ENCODE results near the gene CXCL13. TPM values are rescaled to one million over a fixed set of nuclear protein-coding genes. Genes with fewer than 3 reads are reported as not detected.

CXCL13 gene
- total RNA-seq, 1 experiment from 2014 or later: not detected

- POLR2A ChIA-PET: no interaction called here
- no peak overlapping the region for H3K27ac Mint-ChIP-seq
- DNase-seq (ENCODE audit: low spot score) (no peak), ATAC-seq (no peak)
- H3K4me3 Mint-ChIP-seq: no peak overlapping the region
- peaks cover 4% of the 10 kb centered on the region; the same call in 1 of the 2 replicates for H3K9me3 Mint-ChIP-seq
- peaks cover 5% of the 10 kb centered on the region; the same call in 1 of the 2 replicates for H3K4me1 Mint-ChIP-seq
- H3K27me3 Mint-ChIP-seq (ENCODE audit: low read depth): no peaks in the 10 kb centered on the region
- CTCF ChIA-PET: interaction anchor here (1.5 kb wide), 1 partner anchor 129 kb away, joined by 4 read pairs; no protein-coding TSS in a partner anchor
- TF ChIP-seq RELA (CRISPR knock-in tag; IDR thresholded peaks at IDR 0.05; ENCODE audit: borderline replicate concordance) (no peak), PRDM15 (CRISPR knock-in tag; IDR thresholded peaks at IDR 0.05) (no peak), PRRX2 (CRISPR knock-in tag; IDR thresholded peaks at IDR 0.05) (no peak), PREB (CRISPR knock-in tag; IDR thresholded peaks at IDR 0.05; ENCODE audit: borderline replicate concordance) (no peak), CDX4 (CRISPR knock-in tag; IDR thresholded peaks at IDR 0.05; ENCODE audit: borderline replicate concordance) (no peak), NR1H2 (CRISPR knock-in tag; IDR thresholded peaks at IDR 0.05) (no peak), AR (CRISPR knock-in tag; IDR thresholded peaks at IDR 0.05) (no peak), FOXJ3 (CRISPR knock-in tag; IDR thresholded peaks at IDR 0.05; ENCODE audit: borderline replicate concordance) (no peak), USF1 (CRISPR knock-in tag; IDR thresholded peaks at IDR 0.05) (no peak)
- H3K36me3 Mint-ChIP-seq: no peaks in the 10 kb centered on the region
Measured at GRCh38 chr4:77593993-77594392, 11.6 kb upstream of the CXCL13 start.

GRCh38 chr4:77595364-77595973, 10.2 kb upstream of the CXCL13 start:
- ATAC-seq (no peak), DNase-seq (ENCODE audit: low spot score) (no peak)
- Mint-ChIP-seq H3K27ac (no peak overlapping the region), H3K9me3 (peaks cover 4% of the 10 kb centered on the region; the same call in 1 of the 2 replicates), H3K4me3 (no peak overlapping the region), H3K27me3 (ENCODE audit: low read depth) (no peaks in the 10 kb centered on the region), H3K4me1 (peaks cover 3% of the 10 kb centered on the region; the same call in 1 of the 2 replicates), H3K36me3 (no peaks in the 10 kb centered on the region)
- CTCF ChIA-PET: no interaction called here
- POLR2A ChIA-PET: no interaction called here
- no peak for TF ChIP-seq NR2C2 (CRISPR knock-in tag; IDR thresholded peaks at IDR 0.05)
- no peak for TF ChIP-seq TEAD1 (CRISPR knock-in tag; IDR thresholded peaks at IDR 0.05)
- no peak for TF ChIP-seq PRDM15 (CRISPR knock-in tag; IDR thresholded peaks at IDR 0.05)
- TF ChIP-seq E2F4 (CRISPR knock-in tag; IDR thresholded peaks at IDR 0.05; ENCODE audit: borderline replicate concordance, low read depth): no peak
- TF ChIP-seq ZNF423 (CRISPR knock-in tag; IDR thresholded peaks at IDR 0.05): no peak
- no peak for TF ChIP-seq NR3C1 (CRISPR knock-in tag; conservative IDR thresholded peaks at IDR 0.05; ENCODE audit: low read depth)
- no peak for TF ChIP-seq HMGA2 (CRISPR knock-in tag; IDR thresholded peaks at IDR 0.05)
- no peak for TF ChIP-seq NR1H2 (CRISPR knock-in tag; IDR thresholded peaks at IDR 0.05)
- TF ChIP-seq ZNF317 (CRISPR knock-in tag; IDR thresholded peaks at IDR 0.05; ENCODE audit: borderline replicate concordance, low read depth): no peak
- TF ChIP-seq JUN (CRISPR knock-in tag; IDR thresholded peaks at IDR 0.05): no peak
- no peak for TF ChIP-seq CBFB (CRISPR knock-in tag; IDR thresholded peaks at IDR 0.05; ENCODE audit: low read depth)
